T-helper 2 cell treated with Interferon-gamma antibody and Interleukin-4, amounts not matched to agents 100 ng/mL and 5 ng/mL, for 36 hours (primary cell): ENCODE data around the gene ZMYND10. TPM values are rescaled to one million over a fixed set of nuclear protein-coding genes. Genes with fewer than 3 reads are reported as not detected.

Experiments used
- intact Hi-C: fragments of 100-400 bp; cut with micrococcal nuclease; formaldehyde crosslinking; loops from one replicate; pipeline ENCODE4 v1.15.1; 2023
- total RNA-seq: library from RNA; stranded (reverse); gene quantifications from 2 replicates; pipeline ENCODE4 v1.2.3, GENCODE V29; 2022

ZMYND10 gene
- total RNA-seq, 1 donor from 2014 or later = 3.6 TPM

DNA sequence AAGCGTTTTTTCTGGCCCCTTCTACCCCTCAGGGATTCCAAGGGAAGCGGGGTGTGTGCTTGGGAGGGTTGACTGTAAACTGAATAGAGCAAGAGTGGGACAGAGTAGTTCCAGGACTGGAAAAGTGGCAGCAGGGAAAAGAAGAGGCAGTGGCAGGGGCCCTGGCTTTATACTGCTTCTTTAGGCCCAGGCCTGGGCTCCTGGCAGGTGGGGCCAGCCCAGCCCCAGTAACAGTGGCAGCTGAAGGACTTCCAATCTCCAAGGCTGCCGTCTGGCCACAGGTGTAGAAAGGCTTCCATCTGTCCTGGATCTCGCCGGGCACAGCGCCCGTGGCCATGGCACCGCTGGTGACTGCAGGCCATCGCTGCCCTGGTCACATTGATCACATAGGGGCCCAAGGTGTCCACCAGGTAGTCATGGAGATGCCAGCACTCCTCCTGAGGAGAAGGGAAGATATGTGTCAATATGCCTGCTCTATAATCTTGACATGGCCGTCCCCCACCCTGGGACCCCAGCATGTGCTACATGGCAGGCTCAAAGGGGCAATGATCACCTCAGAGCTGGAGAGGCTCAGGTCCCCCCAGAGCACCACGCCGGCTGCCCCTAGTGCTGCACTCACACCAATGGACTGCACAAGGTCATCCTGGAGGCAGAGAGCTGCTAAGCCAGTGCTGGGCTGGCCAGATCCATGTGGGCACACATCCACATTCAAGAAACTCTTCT is 52.3 kb downstream of the ZMYND10 start:
- intact Hi-C loops = no loop called here

DNA sequence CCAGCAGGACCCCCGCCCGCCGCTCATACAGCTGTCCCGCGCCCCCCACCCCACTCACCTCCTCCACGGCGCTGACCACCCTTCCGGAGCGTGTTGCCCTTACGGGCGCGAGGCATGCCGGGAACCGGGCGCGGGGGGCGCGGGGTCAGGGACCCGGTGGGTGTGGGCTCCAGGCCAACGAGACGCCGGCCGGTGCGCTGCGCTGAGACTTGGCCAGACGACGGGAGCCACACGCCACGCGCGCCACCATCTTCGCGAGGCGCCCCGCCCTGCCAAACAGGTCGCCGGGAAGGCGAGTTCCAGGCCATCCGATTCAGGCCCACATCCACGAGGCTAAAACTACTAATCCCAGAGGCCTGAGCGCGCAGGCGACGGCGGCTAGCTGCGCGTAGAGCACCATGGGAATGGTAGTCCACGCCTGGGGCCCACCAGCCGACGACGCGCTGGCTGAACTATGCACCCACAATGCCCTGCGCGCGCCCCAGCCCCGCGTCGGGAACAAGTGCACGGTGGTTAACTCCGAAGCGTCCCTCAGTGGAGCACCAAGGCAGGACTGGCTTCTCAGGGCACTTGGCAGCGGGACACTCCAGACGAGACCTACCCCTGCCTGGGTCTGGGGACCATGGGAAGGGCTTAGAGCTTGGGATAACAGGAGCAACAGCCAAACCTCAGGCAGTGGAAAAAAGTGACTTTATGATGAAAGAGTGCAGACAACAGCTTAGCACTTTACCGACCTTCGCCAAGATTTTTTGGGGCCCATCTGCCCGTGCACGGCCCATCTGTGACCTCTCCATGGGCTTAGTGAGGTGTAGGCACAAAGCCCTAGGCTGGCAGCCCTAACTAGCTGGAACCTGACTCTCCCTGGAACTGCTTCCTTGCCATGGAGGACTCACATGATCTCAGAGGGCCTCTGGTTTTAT is 53.1 kb downstream of the ZMYND10 start, which contains the start of gene IFRD2:
Gene IFRD2, minus strand, starts transcription at position 271 of the 920 bp plus-strand sequence. Its CDS starts 155 bp downstream, at position 116.
- intact Hi-C loops = loop anchor here (1.0 kb wide), 4 partner anchors 29 to 822 kb away; partner anchors contain the start of genes CYB561D2, DAG1 and NPRL2

Other genes with a start within 250 kb of the ZMYND10 start
- gene SEMA3F, start 190.4 kb downstream of the ZMYND10 start, total RNA-seq = 0.05 and 0.11 TPM in 2 replicates
- not detected in 2 replicates for gene GNAT1, start 154.1 kb downstream of the ZMYND10 start, total RNA-seq
- gene SLC38A3, start 140.5 kb downstream of the ZMYND10 start, total RNA-seq = not detected in 2 replicates
- gene GNAI2, start 109.5 kb downstream of the ZMYND10 start, total RNA-seq = 420 and 429 TPM in 2 replicates
- 0.30 and 0.57 TPM in 2 replicates for gene SEMA3B, start 76.6 kb downstream of the ZMYND10 start, total RNA-seq
- gene LSMEM2, start 66.6 kb downstream of the ZMYND10 start, total RNA-seq = not detected in 2 replicates
- gene IFRD2, start 53.3 kb downstream of the ZMYND10 start, total RNA-seq = 99.8 and 103 TPM in 2 replicates
- 13.6 and 15.2 TPM in 2 replicates for gene HYAL3, start 46.3 kb downstream of the ZMYND10 start, total RNA-seq
- gene NAA80, start 46.3 kb downstream of the ZMYND10 start, total RNA-seq = 27.4 and 29.0 TPM in 2 replicates
- 0.07 TPM in 1 of 2 replicates, not detected in the other for gene HYAL1, start 42.2 kb downstream of the ZMYND10 start, total RNA-seq
- gene HYAL2, start 23.0 kb downstream of the ZMYND10 start, total RNA-seq = 9.0 and 9.1 TPM in 2 replicates
- 21.0 and 22.1 TPM in 2 replicates for gene TUSC2, start 17.5 kb downstream of the ZMYND10 start, total RNA-seq
- gene RASSF1, start 4.9 kb downstream of the ZMYND10 start, total RNA-seq = 125 and 127 TPM in 2 replicates
- 44.4 and 49.6 TPM in 2 replicates for gene NPRL2, start 5.0 kb upstream of the ZMYND10 start, total RNA-seq
- 42.7 and 46.3 TPM in 2 replicates for gene CYB561D2, start 5.1 kb upstream of the ZMYND10 start, total RNA-seq
- 17.8 and 18.4 TPM in 2 replicates for gene TMEM115, start 13.8 kb upstream of the ZMYND10 start, total RNA-seq
- gene CACNA2D2, start 157.9 kb upstream of the ZMYND10 start, total RNA-seq = 0.41 and 0.68 TPM in 2 replicates
- 44.3 and 45.1 TPM in 2 replicates for gene C3orf18, start 222.0 kb upstream of the ZMYND10 start, total RNA-seq
- 58.1 and 63.0 TPM in 2 replicates for gene HEMK1, start 223.8 kb upstream of the ZMYND10 start, total RNA-seq